NCI-H2196 (cell line): Measurements from ENCODE around the gene LDLRAD4.

Source experiments
- DNase-seq: peaks from one replicate; lab custom pipeline; 2025; ENCODE audit not compliant: unreplicated experiment; lab: John Stamatoyannopoulos, UW

LDLRAD4 gene

DNA sequence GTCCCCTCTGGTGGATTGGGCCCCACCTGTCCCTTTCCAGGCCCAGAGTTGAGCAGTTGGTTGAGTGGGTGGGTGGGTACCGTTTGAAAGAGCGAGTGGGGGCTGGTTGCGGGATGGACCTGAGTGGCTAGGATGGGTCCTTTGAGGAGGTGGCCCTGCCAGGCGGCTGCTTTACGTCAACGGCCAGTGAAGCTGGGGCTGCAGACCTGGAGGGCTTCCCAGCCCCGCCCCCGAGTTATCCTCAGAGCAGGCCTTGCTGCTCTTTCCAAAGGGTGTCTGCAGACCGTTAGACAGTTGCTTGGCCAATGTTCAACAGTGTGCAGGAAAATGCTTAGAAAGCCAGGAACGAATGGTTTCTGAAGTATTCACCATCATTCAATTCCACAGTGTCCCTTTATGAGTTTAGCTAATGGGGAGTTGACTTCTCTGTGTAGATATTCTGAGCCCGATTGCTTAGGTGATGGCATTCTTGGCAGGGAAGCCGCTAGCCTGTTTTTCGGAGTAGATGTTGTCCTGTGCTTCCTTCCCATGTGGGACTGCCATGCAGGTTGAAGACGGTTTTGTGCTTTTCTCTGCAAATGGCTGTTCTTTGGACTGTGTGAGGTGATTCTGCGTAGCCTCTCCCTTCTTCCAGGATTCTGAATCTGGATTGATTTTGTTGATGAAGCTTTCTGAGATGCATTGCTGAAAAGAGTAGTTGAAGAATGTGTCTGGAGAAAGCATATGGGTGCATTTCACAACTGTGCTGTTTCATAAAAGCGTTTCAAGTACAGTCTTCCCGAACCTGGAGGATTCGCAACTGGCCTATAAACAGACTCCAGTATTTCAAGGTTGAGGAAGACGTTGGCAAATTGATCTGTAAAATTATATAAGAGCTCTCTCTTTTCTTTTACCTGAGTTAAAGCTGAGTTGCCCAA lies 45.8 kb downstream of the LDLRAD4 start:
- no peak for DNase-seq

DNA sequence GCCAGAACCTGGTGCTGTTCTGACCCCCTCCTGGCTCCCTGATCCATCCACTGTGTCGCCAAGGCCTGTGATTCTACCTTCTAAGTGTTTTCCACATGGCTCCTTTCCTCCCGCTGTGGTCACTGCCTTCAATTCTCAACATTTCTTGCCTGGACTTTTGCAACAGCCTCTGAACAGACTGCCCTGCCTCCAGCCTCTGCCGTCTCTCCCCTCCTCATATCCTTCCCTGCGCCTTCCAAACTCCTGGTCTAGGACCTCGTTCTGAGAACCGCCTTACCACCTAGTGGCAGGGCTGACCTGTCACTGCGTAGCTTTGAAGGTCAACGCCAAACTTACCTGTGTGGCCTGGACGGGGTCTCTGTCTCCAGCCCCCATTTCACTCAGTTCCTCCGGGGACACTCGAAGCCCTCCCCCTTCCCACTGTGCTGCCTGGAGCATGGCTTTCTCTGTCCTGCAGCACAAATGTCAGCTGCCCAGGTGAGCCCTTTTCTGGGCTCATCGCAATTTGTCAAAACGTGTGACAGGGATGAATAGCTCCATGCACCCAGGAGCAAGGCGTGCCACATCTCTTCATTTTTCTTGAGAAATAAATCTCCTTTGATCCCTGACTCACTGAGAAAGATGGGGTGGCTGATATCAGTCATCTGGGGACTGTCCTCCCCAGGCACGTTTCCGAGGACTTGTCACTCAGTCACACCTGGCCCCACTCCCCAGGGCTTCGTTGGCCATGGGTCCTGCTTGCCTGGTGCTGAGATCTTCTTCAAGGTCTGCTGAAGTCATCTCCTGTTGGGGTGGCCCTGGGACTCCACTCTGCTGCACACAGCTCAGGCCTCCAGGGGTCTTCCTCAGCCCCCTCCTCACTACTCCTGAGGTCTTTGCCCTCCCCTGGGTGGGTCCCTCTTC lies 46.7 kb downstream of the LDLRAD4 start:
- DNase-seq = no peak

DNA sequence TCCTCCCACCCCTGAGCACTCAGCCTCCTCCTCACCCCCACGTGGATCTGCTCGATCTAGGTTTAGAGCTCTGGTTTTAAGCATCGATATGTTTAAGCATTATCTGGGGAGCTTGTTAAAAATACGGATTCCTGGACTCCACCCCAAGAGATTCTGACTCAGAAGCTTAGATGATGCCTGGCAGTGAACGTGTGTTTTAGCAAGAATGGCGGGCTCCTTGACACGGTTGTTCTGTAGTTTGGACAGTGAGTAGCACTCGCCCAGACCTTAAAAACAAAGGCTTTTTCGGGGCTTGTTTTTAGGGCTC lies 47.3 kb downstream of the LDLRAD4 start:
- DNase-seq = no peak

DNA sequence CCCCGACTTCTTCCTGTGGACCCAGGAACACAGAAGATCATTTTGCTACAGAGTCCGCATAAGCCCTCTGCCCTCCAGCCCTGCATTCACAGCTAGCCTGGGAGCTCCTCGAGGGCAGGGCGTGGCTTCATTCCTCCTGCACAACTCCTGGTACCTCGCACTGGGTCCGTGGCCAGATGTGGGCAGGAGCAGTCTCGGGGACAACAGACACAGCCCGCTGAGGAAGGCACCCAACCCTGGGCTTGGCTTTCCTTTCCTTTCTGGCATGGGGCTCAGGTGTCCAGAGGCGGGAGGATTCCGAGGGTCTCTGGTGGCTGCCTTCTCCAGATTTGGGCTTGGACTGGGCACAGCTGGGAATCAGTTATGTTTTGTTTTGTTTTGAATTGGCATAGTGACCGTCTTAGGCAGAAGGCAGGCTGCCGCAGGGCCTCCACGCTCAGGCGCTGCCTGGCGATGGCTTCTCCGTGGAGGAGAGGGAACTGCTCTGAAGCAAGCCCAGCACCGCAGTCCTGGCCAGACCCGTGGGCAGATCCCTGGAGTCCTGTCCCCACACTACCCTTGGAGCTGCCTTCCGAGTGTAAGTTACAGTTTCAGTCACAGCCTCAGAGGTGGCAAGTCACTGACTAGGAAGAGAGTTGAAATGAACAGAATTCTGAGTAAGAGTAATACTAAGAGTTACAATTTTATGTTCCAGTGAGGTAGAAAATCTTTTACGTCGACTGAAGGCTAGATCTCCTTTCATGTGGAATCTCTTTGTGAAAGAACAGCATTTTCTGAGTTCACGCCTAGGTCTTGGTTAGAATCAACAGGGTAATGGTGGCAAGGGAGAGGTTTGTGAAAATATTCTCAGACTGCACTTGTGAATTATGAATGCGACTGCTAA lies 47.9 kb downstream of the LDLRAD4 start:
- no peak for DNase-seq

DNA sequence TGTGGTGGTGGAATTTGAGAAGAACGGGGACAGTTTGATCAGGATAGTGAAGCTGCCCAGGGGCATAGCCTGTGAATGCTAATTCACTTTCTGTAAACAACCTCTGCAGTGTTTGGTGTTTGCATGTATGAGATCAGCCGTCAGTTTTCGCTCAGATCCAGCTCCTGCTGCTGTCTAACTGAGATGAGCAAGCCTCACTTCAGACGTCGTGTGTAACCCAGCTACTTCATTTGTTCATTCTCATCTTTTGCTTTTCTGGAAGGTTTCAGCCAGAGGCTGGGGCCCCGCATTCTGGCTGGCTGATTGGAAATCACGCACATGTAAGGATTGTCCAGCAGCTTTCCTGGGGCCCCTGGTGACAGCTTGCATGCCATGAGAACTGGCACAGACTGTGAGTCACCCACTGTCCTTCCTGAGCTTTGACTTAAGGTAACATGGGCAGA lies 48.9 kb downstream of the LDLRAD4 start:
- DNase-seq = no peak

DNA sequence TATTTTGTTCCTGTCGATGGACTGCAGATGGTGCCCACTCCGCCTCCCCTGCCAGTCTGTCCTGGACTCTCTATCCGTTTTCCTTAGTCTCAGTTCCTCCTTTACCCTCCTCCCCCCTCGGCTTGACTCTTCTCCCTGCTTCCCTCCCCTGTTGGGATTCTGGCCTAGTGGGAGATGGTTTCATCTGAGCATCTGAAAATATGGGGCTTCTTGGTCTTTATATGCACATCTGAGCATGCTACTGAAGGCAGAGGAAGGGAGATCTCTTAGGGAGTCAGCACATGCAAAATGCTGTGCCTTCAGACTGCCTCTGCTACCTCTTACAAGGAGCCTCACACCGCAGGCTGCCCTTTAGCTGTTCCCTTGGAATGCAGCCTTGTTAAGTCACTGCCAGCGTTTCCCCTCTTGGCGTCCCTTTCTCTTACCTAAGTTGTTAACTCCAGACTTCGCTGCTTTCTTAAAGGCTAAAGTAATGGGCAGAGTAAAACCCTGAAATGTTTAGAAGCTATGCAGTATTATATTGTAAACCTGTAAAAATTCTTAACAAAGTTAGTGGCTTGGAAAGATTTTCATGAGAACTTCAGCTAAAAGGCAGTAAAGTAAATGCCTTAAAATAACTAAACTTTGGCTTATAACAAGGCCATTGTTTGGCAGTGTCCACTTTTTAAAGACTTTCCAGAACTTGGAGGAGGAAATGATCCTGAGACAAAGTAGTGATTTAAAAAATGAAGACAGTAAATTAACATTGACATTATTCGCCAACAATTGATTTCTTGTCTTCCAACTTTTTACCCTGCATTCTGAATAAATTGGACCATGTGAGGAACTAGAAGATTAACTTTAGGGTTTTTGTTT lies 49.8 kb downstream of the LDLRAD4 start:
- no peak for DNase-seq

DNA sequence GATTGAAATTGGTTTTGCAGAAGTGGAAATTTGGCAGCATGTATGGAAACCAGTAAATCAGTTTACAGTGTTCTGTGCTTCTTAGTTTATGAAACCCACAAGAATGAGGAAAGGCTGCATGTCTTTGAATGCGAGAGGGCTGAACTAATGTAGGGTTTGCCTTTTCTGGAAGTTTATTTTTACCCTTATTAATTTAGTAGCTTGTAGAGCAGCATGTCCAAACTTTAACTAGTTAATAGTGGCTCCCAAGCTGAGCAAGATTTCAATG lies 50.4 kb downstream of the LDLRAD4 start:
- DNase-seq = no peak

DNA sequence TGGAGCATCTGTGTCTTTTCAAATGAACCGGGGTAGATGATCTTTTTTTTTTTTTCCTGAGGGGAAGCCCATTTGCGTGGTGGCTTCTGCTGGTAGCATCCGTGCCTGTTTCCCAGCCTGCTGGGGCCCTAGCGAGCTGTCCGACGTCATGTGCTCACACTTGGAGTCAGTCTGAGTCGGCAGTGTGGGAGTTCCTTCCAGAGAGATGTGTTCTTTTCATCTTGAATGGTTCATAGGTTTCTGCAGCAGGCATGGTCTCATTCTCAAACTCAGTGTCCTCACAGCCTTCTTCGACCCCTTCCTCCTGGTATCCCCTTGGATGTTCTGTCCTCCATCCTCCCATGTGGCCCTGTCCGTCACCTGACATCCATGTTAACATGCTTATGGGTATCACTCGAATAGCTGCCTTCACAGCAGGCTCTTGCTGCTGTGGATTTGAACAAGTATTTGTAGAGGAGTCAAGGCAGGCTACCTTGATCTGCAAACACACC lies 51.0 kb downstream of the LDLRAD4 start:
- no peak for DNase-seq

DNA sequence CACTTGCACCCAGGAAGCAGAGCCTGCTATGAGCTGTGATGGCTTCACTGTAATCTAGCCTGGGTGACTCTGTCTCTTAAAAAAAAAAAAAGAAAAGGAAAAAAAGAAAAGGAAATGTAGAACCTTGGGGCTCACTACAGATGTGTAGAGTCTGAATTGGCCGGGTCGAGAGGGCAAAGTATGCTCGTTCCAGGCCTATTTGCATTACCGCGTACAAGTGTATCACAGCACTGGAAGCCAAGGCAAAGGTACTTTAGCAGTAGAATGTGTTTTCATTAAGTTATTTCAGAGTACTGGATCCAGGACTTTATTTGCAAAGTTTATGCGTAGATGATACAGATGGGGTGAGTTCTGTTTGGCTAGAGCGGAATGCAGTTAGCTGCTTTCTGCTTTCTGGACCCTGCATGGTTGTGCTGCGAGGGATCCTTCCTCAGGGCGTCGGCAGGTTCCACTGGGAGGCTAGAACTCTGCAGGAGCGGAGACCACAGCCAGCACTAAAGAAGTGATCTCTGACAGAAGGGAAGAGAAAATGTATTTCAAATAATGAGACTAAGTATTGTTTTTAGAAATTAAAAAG lies 51.8 kb downstream of the LDLRAD4 start:
- no peak for DNase-seq

DNA sequence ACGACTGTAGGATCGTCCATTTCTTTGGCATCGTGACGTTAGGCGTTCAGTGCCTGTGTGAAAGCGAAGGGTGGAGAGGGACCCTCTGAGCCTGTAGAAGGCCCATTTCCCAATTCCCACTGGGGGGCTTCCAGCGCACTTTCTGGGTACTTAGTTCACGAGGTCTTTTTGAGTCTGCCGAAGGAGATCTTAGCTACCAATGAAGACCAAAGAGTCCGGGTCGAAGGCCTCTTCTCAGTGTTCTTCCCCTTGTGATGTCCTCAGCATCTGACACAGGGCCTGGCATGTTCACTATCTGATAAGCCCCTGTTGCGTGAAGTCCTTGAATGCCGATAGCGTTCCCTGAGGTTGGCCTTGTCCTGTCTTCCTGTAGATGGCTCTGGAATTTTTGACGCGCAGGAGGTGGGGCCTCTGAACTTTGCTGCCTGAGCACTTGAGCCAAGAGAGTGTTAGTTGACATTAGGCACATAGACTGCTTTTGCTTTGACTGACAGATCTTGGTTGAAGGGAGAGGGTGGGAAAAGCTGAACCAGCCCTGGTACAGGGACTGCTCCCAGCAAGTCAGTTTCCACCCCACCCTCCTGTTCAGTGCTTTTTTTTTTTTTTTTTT lies 52.8 kb downstream of the LDLRAD4 start:
- no peak for DNase-seq

DNA sequence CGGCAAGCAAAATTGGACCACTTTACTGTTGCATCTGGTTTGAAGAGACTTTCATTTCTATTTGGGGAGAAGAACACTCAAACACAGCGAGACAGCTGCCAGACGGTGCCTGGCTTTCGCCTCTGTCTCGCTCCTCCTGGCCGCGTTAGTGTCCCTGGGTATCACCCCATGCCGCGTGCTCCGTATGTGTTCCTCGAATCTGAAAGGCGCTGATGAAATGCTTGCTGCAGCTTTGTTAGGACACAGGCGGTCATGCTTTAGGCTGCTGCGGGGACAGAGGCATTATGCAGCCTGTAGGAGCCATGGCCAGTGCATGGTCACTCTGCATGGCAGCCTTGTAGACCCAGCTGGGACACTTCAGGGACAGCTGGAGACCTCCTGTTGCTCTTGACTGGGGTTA lies 53.9 kb downstream of the LDLRAD4 start:
- no peak for DNase-seq

DNA sequence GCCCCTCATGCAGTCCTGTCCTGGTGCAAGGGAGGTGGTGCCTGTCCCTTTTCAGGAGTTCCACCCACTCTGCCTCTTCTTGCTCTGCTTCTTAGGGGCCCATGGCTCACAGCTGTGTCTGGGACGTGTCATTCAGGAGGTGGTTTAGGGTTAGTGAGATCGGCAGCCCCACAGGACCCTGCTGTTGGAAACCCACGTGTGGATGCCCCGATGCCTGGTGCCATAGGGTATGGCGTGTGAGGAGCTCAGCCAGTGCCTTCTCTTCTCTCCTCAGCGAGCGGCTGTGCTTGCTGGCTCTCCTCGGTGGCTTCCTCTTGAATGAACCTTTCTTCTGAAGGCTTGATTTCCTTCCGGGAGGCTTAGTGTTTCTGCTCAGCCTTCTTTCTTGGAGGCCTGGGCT lies 55.2 kb downstream of the LDLRAD4 start:
- no peak for DNase-seq

DNA sequence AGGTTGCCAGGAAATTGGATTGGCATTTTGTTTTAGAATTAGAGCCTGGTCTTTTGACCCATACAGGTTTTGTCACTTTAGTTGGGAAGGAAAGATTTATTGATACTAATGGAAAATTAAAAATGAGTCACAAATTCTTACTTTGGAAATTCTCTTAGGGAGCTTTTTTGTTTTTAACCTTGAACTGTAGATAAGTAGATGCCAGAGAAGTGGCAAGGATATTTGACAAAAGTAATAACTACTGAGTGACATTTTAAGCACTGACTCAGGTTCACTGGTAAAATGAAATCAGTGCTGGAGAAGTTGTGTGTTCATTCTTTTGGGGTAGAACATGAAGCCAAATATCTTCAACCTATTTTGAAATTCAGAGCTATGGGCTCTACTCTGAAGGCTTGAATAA lies 56.5 kb downstream of the LDLRAD4 start:
- DNase-seq = no peak

DNA sequence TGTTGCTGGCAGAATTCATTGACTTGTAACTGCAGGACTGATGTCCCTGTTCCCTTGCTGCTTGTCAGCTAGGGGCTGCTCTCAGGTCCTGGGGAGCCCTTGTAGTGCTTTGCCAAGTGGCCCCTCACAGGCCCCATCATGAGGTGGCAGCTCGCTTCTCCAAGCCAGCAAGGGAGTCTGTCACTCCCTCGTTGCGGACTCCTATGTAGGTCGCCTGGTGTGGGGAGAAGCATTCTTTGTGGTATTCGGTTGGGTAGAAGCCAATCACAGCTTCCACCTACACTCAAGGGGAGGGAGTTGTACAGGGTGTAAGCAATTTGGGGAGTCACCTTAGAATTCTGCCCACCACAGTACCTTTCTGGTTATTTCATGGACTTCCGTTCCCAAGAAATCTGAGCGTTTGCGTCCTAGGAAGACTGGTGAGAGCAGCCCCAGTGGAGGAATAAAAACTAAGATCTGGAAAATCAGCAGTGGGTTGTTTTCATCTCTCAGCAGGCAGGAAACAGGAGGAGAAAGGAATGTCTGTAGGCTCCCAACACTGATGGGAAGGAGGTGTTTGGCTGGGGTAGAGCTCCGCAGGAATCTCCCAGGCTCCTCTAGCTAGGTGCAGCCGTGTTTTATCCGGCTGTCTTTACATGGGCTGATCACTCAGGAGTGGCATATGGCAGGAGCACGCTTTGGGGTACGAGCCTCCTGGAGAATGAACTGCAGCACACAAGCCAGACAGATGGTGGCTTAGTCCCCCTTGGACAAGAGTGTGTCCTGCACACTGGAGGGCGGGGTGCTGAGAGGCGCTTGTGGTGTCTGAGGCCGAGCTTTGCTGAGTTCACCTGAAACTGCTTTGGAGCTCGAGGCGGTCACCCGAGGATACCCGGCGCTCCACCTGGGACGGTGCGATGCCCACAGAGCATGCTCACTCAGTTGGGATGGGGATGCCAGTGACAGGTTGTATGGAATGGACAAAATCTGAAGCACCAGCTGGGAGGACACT lies 58.3 kb downstream of the LDLRAD4 start:
- DNase-seq = no peak

DNA sequence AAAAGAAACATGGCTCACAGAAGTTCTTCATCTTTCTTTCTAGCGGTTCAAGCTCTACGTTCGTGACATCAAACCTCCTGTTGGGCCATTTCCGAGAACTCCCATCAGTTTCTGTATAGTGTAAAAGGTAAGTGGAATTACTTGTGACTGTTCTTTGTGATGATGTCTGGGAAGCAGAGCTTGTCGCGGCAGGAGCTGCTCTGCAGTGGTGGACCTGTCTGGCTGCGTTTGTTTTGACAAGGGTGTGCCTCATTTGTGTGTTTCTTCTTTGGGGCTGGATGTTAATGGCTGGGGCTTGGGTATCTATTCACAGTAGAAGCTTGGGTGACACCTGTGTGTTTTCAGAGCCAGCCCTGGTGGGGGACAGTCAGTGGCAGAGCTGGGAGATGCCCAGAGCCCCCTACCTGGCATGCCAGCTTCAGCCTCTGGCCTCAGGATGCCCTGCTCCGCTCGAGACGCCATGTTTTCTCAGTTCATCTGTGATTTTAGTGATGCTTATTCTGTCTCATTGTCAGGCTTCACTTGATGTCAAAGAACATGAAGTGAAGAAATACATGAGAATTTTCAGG lies 59.6 kb downstream of the LDLRAD4 start:
- no peak for DNase-seq

DNA sequence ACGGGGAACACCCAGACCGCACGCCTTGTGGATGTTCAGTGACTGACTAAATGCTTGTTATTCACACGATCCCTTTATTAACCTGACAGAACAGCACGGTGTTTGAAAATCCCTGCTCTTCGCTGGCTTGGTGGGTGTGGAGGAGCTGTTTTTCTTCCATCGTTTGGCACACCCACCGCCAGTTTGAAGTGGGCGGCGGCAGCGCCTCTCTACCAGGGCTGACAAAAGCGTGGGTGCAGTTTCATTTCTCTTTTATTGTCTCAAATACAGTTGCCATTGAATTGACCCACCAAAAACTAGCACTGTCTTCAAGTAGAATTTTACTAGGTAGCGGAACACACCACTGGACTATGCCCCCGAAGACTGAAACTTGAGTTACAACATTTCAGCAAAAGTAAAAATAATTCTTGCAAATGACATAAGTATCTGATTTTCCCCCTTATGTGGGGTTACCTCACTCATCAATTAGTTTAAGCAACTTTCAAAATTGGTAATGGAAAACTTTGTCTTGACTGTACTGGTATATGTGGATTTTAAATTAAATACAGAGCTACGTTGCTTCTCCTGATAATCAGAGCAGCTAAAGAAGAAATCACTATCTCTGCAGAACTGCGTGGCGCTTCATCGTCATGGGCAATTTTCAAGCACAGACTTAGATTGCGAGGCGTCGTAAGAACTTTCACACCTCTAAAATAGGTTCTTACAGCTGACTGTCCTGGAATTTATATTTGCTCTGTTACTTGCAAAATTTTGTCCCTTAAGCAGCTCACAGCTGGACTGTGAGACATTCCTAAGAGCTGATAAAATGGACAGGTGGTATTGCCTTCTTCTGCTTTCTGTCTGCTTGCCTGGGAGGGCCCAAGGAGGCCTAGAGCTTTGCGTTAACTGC lies 60.9 kb downstream of the LDLRAD4 start:
- no peak for DNase-seq
